GM12892 (cell line): ENCODE results near the gene PPP3CA.

Experiments
- DNase-seq: peaks from one replicate; pipeline ENCODE4 v3.0.0; 2011; ENCODE audit not compliant: insufficient read length
- FAIRE-seq: peaks from 2 replicates; lab custom pipeline; 2011; peaks lifted over from hg19 to GRCh38; lab: Jason Lieb, UNC
- POLR2A ChIP-seq: IDR thresholded peaks from 2 replicates; pipeline ENCODE4 v1.6.1; 2011; ENCODE audit warnings: low read depth, low read length, control low read depth
- POLR2AphosphoS5 ChIP-seq: IDR thresholded peaks from 2 replicates; pipeline ENCODE4 v1.6.1; 2011; ENCODE audit warnings: low read depth, low read length, control low read depth
- TAF1 ChIP-seq: IDR thresholded peaks from 2 replicates; pipeline ENCODE4 v1.6.1; 2011; ENCODE audit warnings: low read depth, mild to moderate bottlenecking, control low read depth, low read length, borderline replicate concordance

The PPP3CA gene

GRCh38 chr4:101283434-101283833, 63.9 kb downstream of the PPP3CA start:
- peak; percentile 57 for FAIRE-seq
- TF ChIP-seq POLR2AphosphoS5, result no peak
- TF ChIP-seq TAF1, result no peak
- TF ChIP-seq POLR2A, result no peak
- DNase-seq, result no peak

- DNase-seq, result no peak
- TF ChIP-seq TAF1, result no peak
- no peak for TF ChIP-seq POLR2AphosphoS5
- TF ChIP-seq POLR2A, result no peak
- peak; percentile 74 for FAIRE-seq
These were observed 65.1 kb downstream of the PPP3CA start for GRCh38 chr4:101282076-101282844.

DNA sequence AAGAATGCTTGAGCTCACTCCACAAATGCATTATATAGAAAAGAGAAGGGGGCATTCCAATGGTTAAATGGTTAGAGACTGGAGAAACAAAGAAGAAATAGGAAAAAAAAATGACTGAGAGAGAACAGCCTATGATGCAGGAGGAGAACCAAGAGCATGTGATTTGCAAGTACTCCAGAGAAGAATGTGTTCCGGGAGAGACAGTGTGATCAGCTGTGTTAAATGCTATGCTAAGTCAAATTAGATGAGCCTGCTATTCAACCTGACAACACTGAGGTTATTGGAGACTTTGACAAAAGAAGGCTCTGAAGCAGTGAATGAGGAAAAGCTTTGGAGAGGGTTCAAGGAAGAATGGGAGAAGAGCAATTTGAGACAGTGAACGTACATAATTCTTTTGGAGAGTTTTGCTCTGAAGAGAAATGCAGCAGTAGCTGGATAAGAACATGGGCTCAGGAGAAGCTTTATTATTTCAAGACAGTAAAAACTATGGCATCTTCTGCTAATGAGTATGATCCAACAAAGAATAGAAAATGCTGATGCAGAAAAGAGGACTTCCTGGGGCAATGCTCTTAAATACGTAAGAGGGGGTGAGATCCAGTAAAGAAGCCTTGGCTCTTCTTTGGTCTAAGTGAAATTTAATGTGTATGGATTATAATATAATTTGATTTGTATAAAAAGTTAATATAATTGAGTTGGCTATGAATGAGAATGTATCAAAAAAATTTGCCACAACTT, 66.3 kb downstream of the PPP3CA start:
- no peak for FAIRE-seq
- TF ChIP-seq POLR2A, result no peak
- TF ChIP-seq TAF1, result no peak
- no peak for TF ChIP-seq POLR2AphosphoS5
- no peak for DNase-seq

DNA sequence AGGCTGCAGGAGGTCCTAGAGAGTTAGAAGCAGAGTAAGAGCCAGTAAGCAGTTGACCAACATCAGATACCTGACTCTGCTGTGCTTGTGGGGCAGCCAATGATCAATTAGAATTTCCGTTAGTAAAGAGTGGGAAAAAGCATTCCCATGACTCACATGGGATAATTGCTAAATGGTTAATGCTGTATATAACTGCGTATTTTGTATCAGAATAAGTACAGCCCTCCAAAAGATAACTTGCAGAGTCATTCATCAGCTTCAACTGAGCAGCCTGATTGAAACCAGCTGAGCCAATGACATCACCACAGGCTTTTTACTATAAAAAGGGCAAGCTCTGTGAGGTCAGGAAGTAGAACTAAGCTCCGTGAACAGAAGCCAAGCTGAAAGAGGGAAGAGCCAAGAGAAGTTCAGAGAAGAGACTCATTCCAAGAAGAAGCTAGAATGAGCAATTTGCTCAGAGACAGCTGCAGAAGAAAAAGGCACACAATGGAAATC, 67.9 kb downstream of the PPP3CA start:
- FAIRE-seq, result peak; percentile 60
- no peak for DNase-seq

DNA sequence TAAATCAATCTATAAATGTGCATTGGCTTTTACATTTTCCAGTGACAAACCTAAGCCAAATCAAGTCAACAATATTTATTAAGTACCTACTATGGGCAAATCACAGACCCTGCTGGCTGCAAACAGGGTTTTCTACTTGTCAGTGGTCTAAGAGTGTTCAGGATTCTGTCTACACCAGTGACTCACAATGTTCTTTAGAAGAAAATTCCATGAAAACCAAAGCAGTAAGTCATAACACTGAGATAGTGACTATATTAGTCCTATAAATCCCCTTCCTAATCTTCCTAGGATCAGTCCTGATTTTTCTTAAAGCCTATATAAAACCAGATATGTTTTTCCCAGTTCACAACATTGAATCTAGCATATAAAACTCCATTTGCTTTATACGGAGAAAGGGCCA, 69.7 kb downstream of the PPP3CA start:
- FAIRE-seq, result no peak
- DNase-seq, result no peak
- no peak for TF ChIP-seq TAF1
- no peak for TF ChIP-seq POLR2A
- TF ChIP-seq POLR2AphosphoS5, result no peak

More for the DNA sequence above, 67.9 kb downstream of the PPP3CA start:
- TF ChIP-seq TAF1 (no peak), POLR2AphosphoS5 (no peak), POLR2A (no peak)

GRCh38 chr4:101276661-101277060, 70.7 kb downstream of the PPP3CA start:
- DNase-seq, result no peak
- no peak for FAIRE-seq
- TF ChIP-seq POLR2AphosphoS5, result no peak
- TF ChIP-seq POLR2A, result no peak
- no peak for TF ChIP-seq TAF1

DNA sequence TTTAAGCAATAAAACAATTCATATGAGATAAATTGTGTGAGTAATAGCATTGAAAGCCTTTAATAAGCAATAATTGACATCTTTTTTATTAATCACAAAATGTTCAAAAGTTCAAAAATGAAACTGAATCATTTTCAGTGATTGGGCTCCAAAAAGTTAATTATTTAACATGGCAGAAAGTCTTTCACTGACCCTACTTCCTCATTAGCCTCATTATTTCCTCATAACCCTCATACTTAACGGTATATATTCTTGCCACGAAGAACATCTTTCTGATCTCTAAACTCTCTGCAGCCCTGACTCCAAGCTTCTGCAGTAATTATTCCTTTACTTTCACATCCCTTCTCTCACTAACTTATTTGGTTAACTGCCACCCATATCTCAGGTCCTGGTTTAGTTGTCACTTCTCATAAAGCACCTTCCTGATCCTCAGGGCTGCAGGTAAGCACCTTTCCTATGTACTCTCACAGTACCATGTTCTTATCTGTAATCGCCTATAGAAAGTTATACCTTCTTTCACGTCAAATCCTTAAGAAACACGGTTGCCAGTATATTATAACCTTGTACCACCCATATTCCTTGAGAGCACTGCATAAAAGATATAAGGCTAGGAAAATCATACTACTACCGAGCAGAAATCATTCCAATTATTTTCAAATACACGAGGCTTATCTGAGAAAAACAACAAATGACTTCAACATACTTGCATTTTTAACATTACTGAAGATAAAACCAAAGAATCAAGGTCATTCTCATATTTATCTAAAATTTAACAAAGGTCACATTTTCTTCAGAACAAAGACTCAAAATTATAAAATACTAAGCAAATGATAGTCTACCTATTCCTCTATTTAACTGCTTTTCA, 72.2 kb downstream of the PPP3CA start:
- no peak for FAIRE-seq
- TF ChIP-seq POLR2AphosphoS5 (no peak), POLR2A (no peak), TAF1 (no peak)
- no peak for DNase-seq

GRCh38 chr4:101271516-101271915, 75.8 kb downstream of the PPP3CA start:
- FAIRE-seq (no peak), DNase-seq (no peak)
- TF ChIP-seq TAF1 (no peak), POLR2A (no peak), POLR2AphosphoS5 (no peak)

DNA sequence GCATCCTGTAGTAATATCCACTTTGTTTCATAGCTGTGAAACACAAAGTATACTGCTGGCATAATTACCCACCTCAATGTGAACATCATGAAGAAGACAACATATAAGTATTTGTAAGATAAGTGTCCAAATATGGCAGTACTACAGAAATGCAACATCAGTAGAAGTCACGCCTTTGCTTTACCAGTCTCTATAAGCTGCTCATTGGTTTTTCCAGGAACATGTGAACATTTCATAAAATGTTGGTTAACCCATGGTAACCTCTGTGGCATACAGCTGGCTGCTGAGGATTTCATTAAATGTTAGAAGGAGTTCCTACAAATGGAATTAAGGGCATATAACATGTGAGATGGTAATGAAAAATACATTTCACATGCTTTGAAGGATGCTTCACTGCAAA, 77.6 kb downstream of the PPP3CA start:
- no peak for FAIRE-seq
- TF ChIP-seq POLR2AphosphoS5, result no peak
- no peak for TF ChIP-seq POLR2A
- TF ChIP-seq TAF1, result no peak
- DNase-seq, result no peak

DNA sequence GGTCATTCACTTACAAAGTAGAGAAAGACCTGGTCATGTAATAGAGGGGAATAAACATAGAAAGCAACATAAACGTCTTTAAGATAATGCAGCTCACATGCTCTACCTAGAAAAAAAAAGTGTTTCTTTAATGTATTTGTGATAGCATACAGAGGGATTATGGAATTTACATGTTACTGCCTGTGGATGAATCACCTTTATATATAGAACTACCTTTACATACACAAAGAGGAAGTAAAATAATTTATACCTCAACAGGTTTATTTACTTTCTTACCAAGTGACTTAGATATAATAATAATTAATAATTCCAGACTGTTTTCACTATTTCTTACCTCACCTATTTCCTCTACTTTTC, 81.5 kb downstream of the PPP3CA start:
- FAIRE-seq (no peak), DNase-seq (no peak)
- TF ChIP-seq POLR2AphosphoS5 (no peak), TAF1 (no peak), POLR2A (no peak)
